ENCODE results near the gene DAB1. TPM values are rescaled to one million over a fixed set of nuclear protein-coding genes. Genes with fewer than 3 reads are reported as not detected.

Gene DAB1
- total RNA-seq, 6 experiments from 2014 or later: 0.76 to 1.9 (median 1.1) TPM

DNA sequence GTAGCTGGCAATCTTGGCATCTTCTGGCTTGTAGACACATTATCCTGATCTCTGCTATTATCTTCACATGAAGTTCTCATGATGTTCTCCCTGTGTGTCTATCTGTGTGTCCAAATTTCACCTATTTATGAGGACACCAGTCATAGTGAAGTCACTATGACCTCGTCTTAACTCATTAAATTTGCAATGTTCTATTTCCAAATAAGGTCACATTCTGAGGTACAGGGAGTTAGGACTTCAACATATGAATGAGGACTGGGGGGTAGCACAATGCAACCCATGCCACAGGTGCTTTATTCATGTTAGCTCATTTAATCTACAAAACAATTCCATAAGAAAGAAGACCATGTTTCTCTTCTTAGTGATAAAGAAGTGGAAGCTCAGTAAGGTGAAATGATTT lies 251.8 kb downstream of the DAB1 start:
- TF ChIP-seq, protein P1, sequence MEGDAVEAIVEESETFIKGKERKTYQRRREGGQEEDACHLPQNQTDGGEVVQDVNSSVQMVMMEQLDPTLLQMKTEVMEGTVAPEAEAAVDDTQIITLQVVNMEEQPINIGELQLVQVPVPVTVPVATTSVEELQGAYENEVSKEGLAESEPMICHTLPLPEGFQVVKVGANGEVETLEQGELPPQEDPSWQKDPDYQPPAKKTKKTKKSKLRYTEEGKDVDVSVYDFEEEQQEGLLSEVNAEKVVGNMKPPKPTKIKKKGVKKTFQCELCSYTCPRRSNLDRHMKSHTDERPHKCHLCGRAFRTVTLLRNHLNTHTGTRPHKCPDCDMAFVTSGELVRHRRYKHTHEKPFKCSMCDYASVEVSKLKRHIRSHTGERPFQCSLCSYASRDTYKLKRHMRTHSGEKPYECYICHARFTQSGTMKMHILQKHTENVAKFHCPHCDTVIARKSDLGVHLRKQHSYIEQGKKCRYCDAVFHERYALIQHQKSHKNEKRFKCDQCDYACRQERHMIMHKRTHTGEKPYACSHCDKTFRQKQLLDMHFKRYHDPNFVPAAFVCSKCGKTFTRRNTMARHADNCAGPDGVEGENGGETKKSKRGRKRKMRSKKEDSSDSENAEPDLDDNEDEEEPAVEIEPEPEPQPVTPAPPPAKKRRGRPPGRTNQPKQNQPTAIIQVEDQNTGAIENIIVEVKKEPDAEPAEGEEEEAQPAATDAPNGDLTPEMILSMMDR (IDR thresholded peaks at IDR 0.05): no peak
- no peak for TF ChIP-seq POLR2A (IDR thresholded peaks at IDR 0.05)
- DNase-seq: no peak
- H3K27me3 ChIP-seq: no peaks in the 10 kb centered on the region
- ATAC-seq: no peak
- intact Hi-C loops (cut with DNase I): no loop called here
- no peaks in the 10 kb centered on the region for H3K9me3 ChIP-seq
- H3K36me3 ChIP-seq: no peaks in the 10 kb centered on the region
- H3K4me1 ChIP-seq: no peaks in the 10 kb centered on the region
- H3K27ac ChIP-seq: no peak overlapping the region
- no peak overlapping the region for H3K4me3 ChIP-seq
- 69% methylated on average over 1 of the region's 1 CpG for WGBS (ENCODE audit: insufficient coverage, low coverage, low lambda C conversion rate, missing lambda C conversion rate)

DNA sequence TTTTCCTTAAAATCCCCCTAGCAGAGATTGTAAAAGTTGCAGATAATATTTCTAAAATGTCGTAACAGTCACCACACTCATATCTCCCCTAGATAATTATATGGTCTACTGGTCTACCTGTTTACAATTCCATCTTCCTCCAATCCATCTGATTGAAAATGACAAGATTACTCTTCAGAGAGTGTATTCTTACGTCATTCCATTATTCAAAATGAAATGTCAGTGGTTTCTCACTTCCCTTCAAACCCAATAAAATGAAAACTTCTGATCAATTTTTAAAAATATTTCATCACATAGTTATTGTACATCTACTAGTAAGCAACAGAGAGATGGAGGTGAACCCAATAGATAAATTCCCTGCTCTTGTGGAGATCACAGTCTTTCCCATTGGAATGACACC lies 255.9 kb downstream of the DAB1 start:
- H3K27me3 ChIP-seq: no peaks in the 10 kb centered on the region
- WGBS (ENCODE audit: insufficient coverage, low coverage, low lambda C conversion rate, missing lambda C conversion rate): 80% methylated on average over 2 of the region's 2 CpGs
- H3K36me3 ChIP-seq: no peaks in the 10 kb centered on the region
- H3K9me3 ChIP-seq: no peaks in the 10 kb centered on the region
- no peak for TF ChIP-seq POLR2A (IDR thresholded peaks at IDR 0.05)
- TF ChIP-seq, protein P1 (IDR thresholded peaks at IDR 0.05): no peak
- intact Hi-C loops (cut with DNase I): no loop called here
- no peak overlapping the region for H3K4me3 ChIP-seq
- H3K4me1 ChIP-seq: no peaks in the 10 kb centered on the region
- ATAC-seq: no peak
- no peak overlapping the region for H3K27ac ChIP-seq
- no peak for DNase-seq

GRCh38 chr1:57165546-57165945 lies 258.3 kb downstream of the DAB1 start:
- Histone ChIP-seq H3K4me3 (no peak overlapping the region), H3K36me3 (no peaks in the 10 kb centered on the region), H3K4me1 (no peaks in the 10 kb centered on the region), H3K27me3 (no peaks in the 10 kb centered on the region), H3K9me3 (no peaks in the 10 kb centered on the region), H3K27ac (no peak overlapping the region)
- WGBS (ENCODE audit: insufficient coverage, low coverage, low lambda C conversion rate, missing lambda C conversion rate): 50% methylated on average over 1 of the region's 1 CpG
- intact Hi-C loops (cut with DNase I): no loop called here
- no peak for DNase-seq
- no peak for ATAC-seq
- TF ChIP-seq POLR2A (IDR thresholded peaks at IDR 0.05): no peak
- TF ChIP-seq, protein P1 (IDR thresholded peaks at IDR 0.05): no peak

- Histone ChIP-seq H3K4me3 (no peak overlapping the region), H3K27me3 (no peaks in the 10 kb centered on the region), H3K36me3 (no peaks in the 10 kb centered on the region), H3K27ac (no peak overlapping the region), H3K9me3 (no peaks in the 10 kb centered on the region), H3K4me1 (no peaks in the 10 kb centered on the region)
- 100% methylated on average over 1 of the region's 1 CpG for WGBS (ENCODE audit: insufficient coverage, low coverage, low lambda C conversion rate, missing lambda C conversion rate)
- intact Hi-C loops (cut with DNase I): no loop called here
- ATAC-seq (no peak), DNase-seq (no peak)
- no peak for TF ChIP-seq POLR2A (IDR thresholded peaks at IDR 0.05)
- TF ChIP-seq, protein P1 (IDR thresholded peaks at IDR 0.05): no peak
These were observed 259.3 kb downstream of the DAB1 start for GRCh38 chr1:57164584-57164983.

DNA sequence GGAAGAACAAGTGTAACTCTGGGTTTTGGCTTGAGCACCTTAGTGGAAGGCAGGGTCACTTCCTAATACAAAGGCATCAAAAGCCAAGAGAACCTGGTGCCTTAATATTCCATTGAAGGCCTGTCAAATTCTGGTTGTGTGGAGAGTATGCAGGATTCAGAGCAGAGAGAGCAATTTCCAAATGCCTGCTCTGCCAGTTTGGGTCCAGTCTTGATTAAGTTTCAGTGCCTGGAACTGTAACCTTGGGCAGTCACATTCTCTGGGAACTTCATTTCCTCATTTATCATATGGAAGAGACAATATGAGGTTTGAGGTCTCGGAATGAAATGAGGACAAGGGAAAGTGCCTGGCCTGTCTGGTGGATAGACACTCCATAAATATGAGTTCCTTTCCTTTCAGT lies 260.1 kb downstream of the DAB1 start:
- Histone ChIP-seq H3K27me3 (no peaks in the 10 kb centered on the region), H3K27ac (no peak overlapping the region), H3K4me3 (no peak overlapping the region), H3K9me3 (no peaks in the 10 kb centered on the region), H3K4me1 (peaks cover 0 to under 1% (median 0%) of the 10 kb centered on the region in 4 donors), H3K36me3 (no peaks in the 10 kb centered on the region)
- 71% methylated on average over 1 of the region's 1 CpG for WGBS (ENCODE audit: insufficient coverage, low coverage, low lambda C conversion rate, missing lambda C conversion rate)
- DNase-seq (no peak), ATAC-seq (no peak)
- TF ChIP-seq, protein P1 (IDR thresholded peaks at IDR 0.05): no peak
- TF ChIP-seq POLR2A (IDR thresholded peaks at IDR 0.05): no peak
- intact Hi-C loops (cut with DNase I): no loop called here

Measured in right lobe of liver (tissue), 6 donors.